K562 (cell line): ENCODE data around the gene ITGAX. TPM values are rescaled to one million over a fixed set of nuclear protein-coding genes. Genes with fewer than 3 reads are reported as not detected.
A peak's percentile ranks its signal among the peaks of the same experiment; 100 is the strongest.

Experiments used
- KLF6 ChIP-seq: fragments of 250-450 bp; sonication (Bioruptor Pico); IDR thresholded peaks from 2 replicates; pipeline ENCODE4 v1.4.0; 2020; ENCODE audit warnings: mild to moderate bottlenecking, moderate library complexity, borderline replicate concordance
- NFE2L1 ChIP-seq: fragments of 450-650 bp; IDR thresholded peaks from 2 replicates; pipeline ENCODE4 v1.6.1; 2016; ENCODE audit warnings: missing genetic modification characterization, low read depth, mild to moderate bottlenecking, missing compliant biosample characterization, moderate library complexity, borderline replicate concordance
- PHB2 ChIP-seq: fragments of 450-650 bp; IDR thresholded peaks from 2 replicates; pipeline ENCODE4 v1.6.1; 2017; ENCODE audit warnings: low read depth
- PHF8 ChIP-seq: fragments of 200-600 bp; sonication (generic); IDR thresholded peaks from 2 replicates; pipeline ENCODE4 v1.6.1; 2012; ENCODE audit warnings: mixed run types, mild to moderate bottlenecking, inconsistent platforms, low read length, moderate library complexity, borderline replicate concordance
- RBM25 ChIP-seq: fragments of 200-400 bp; formaldehyde crosslinking; IDR thresholded peaks from 2 replicates; pipeline ENCODE4 v1.6.1; 2018; ENCODE audit warnings: low read length, low read depth, moderate library complexity; ENCODE audit not compliant: severe bottlenecking
- SMAD4 ChIP-seq: fragments of 250-450 bp; sonication (Bioruptor Pico); conservative IDR thresholded peaks from 2 replicates; pipeline ENCODE4 v1.8.0; 2021; ENCODE audit warnings: inconsistent platforms, mild to moderate bottlenecking, moderate library complexity
- TOE1 ChIP-seq, 2 experiments: fragments of 450-650 bp in 1 of 2; sonication (generic) in 1 of 2; formaldehyde crosslinking in 1 of 2; IDR thresholded peaks; 2 replicates each; pipeline versions ENCODE4 v1.7.1 to v1.8.0; 2016 to 2022; ENCODE audit warnings: borderline replicate concordance in 2 of 2, mild to moderate bottlenecking in 2 of 2, antibody characterized with exemption in 1 of 2, inconsistent platforms in 1 of 2, low read depth in 1 of 2, missing genetic modification reagents in 1 of 2, moderate library complexity in 1 of 2
- ZNF184 ChIP-seq: sonication (generic); formaldehyde crosslinking; IDR thresholded peaks from 2 replicates; pipeline ENCODE4 v1.5.0; 2020; ENCODE audit warnings: missing genetic modification reagents
- ZNF507 ChIP-seq: conservative IDR thresholded peaks from 2 replicates; pipeline ENCODE4 v1.6.1; 2017; ENCODE audit warnings: missing genetic modification characterization, missing compliant biosample characterization
- ZNF75A ChIP-seq: fragments of 450-650 bp; formaldehyde crosslinking; IDR thresholded peaks from 2 replicates; pipeline ENCODE4 v1.4.0; 2020; ENCODE audit warnings: mild to moderate bottlenecking
- polyA plus RNA-seq, 8 experiments: library from polyadenylated mRNA; depleted of rRNA in 4 of 8; stranded (reverse) in 5 of 8; unstranded in 3 of 8; fragments of >200 nt; fragmentation: Nextera tagmentation in 2 of 8; fragmentation: Illumina TruSeq in 1 of 8; extraction: Ambion mirVana in 2 of 8; extraction: Trizol in 1 of 8; gene quantifications; 2 replicates each; pipeline versions ENCODE4 v1.2.1 to v1.2.3, GENCODE V29; 2011 to 2014; ENCODE audit warnings: inconsistent platforms in 1 of 8, missing spikeins in 1 of 8
- total RNA-seq, 7 experiments: library from RNA; depleted of rRNA in 6 of 7; stranded (reverse); fragments of >200 nt in 6 of 7; fragmentation: Illumina TruSeq in 2 of 7; extraction: Trizol in 2 of 7; gene quantifications; 2 replicates each; pipeline versions ENCODE4 v1.2.1 to v1.2.3, GENCODE V29; 2011 to 2021; ENCODE audit warnings: low replicate concordance in 1 of 7
- TF ChIP-seq, protein P1 (sequence below): fragments of 250-450 bp; sonication (Bioruptor Pico); IDR thresholded peaks from 2 replicates; pipeline ENCODE4 v1.5.0; 2021; ENCODE audit warnings: mild to moderate bottlenecking, moderate library complexity
- TF ChIP-seq, protein P2 (sequence below): IDR thresholded peaks from 3 replicates; pipeline ENCODE4 v1.6.1; 2011; ENCODE audit warnings: borderline replicate concordance, mild to moderate bottlenecking, moderate library complexity; ENCODE audit not compliant: insufficient read length; ENCODE audit errors: extremely low read depth
- TF ChIP-seq, protein P3 (sequence below): fragments of 250-450 bp; sonication (Bioruptor Pico); IDR thresholded peaks from 2 replicates; pipeline ENCODE4 v1.9.0; 2021; ENCODE audit warnings: mild to moderate bottlenecking, inconsistent platforms
- TF ChIP-seq, protein P4 (sequence below): fragments of 450-650 bp; IDR thresholded peaks from 2 replicates; pipeline ENCODE4 v1.6.1; 2016; ENCODE audit warnings: low read depth, mild to moderate bottlenecking, moderate library complexity
- TF ChIP-seq, protein P5 (sequence below): IDR thresholded peaks from 2 replicates; pipeline ENCODE4 v1.6.1; 2011; ENCODE audit not compliant: insufficient read length; ENCODE audit errors: extremely low read depth

Gene ITGAX
- total and polyA plus RNA-seq, 9 of the 15 experiments (the other 6 are each of a cell fraction or from before 2014, with no cell fraction given): 0.03 to 0.58 (median 0.14) TPM

DNA sequence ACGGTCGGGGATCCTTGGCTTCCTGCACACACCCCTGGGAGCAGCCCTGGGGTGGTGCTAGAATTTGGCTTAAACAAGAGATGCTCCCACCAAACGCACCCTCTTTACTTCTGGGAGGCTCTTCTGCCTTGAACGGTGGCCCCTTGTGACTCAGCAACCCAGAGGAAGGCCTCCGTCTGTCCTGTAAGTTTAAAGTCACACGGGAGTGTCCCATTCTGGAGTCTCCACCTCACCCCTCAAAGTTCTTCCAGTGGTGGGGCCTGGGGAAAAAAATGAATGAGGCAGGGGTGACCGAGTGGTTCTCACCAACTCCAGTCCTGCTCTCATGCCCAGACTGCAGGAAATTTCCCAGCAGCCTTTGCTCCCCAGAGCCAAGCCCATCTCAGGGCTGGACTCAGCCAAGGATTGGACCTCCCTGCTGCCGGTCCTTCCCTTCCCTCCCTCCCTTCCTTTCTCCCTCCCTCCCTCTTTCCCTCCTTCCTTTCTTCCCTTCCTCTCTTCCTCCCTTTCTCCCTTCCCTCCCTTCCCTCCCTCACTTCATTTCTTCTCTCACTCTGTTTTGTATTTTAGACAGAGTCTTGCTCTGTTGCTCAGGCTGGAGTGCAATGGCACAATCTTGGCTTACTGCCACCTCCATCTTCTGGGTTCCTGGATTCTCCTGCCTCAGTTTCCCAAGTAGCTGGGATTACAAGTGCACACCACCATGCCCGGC lies 49.5 kb downstream of the ITGAX start (continued):
- TF ChIP-seq TOE1 (IDR thresholded peaks at IDR 0.05; ENCODE audit: borderline replicate concordance): peak; percentile 63; the same call in 1 of the 2 replicates
- TF ChIP-seq TOE1 (CRISPR knock-in tag; IDR thresholded peaks at IDR 0.05; ENCODE audit: borderline replicate concordance, low read depth): no peak
- no peak for TF ChIP-seq RBM25
- no peak for TF ChIP-seq ZNF75A (CRISPR knock-in tag)
- TF ChIP-seq ZNF184: no peak
- TF ChIP-seq, protein P1, sequence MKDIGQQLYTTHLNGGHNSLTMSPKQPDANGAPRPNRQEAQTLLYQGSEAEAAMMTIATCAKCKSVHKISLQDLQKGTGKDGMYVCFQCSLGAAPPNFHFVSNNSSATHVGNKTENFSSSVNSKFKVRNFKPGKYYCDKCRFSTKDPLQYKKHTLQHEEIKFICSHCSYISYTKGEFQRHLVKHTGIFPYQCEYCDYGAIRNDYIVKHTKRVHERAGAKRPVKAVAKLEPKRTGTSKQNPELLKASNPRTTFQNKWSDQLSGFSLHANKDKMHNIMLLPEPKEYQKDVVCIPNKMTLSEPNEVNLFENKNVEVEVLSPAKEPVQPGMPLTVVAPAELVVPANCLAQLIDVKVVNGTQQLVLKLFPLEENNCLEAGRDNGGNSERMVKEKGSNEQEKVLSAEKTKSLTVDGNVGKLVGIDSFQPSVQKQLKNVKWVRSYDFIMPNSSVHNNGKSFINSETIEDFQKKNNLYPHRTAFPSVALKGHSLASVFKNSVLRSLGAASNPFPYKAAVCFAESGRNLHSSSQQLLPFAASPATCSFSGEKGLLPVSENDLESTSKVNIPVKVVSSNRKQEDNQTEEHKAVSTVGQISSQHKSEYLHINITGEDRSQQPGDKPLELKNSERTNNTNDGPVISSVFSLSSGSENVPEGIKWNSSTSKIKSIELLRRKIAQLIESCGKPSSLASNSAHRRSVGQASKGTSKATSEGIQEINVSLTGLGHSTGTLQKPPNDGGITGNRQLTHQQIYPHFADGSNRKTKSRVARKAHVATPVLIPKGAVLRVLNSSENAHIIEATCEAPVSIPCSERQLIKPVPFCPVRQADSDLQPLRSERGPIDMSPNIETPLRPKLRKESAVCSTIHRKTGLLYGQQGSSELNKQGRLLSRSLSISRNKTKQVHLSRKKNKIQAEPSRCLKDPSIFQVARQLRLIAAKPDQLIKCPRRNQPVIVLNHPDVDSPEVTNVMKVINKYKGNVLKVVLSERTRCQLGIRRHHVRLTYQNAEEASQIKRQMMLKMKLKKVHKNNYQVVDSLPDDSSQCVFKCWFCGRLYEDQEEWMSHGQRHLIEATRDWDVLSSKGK (CRISPR knock-in tag): no peak
- no peak for TF ChIP-seq NFE2L1 (tag)
- TF ChIP-seq, protein P2, sequence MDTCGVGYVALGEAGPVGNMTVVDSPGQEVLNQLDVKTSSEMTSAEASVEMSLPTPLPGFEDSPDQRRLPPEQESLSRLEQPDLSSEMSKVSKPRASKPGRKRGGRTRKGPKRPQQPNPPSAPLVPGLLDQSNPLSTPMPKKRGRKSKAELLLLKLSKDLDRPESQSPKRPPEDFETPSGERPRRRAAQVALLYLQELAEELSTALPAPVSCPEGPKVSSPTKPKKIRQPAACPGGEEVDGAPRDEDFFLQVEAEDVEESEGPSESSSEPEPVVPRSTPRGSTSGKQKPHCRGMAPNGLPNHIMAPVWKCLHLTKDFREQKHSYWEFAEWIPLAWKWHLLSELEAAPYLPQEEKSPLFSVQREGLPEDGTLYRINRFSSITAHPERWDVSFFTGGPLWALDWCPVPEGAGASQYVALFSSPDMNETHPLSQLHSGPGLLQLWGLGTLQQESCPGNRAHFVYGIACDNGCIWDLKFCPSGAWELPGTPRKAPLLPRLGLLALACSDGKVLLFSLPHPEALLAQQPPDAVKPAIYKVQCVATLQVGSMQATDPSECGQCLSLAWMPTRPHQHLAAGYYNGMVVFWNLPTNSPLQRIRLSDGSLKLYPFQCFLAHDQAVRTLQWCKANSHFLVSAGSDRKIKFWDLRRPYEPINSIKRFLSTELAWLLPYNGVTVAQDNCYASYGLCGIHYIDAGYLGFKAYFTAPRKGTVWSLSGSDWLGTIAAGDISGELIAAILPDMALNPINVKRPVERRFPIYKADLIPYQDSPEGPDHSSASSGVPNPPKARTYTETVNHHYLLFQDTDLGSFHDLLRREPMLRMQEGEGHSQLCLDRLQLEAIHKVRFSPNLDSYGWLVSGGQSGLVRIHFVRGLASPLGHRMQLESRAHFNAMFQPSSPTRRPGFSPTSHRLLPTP: no peak
- no peak for TF ChIP-seq KLF6 (CRISPR knock-in tag)
- peak; percentile 54; the same call in 1 of the 2 replicates for TF ChIP-seq PHF8
- TF ChIP-seq, protein P3, sequence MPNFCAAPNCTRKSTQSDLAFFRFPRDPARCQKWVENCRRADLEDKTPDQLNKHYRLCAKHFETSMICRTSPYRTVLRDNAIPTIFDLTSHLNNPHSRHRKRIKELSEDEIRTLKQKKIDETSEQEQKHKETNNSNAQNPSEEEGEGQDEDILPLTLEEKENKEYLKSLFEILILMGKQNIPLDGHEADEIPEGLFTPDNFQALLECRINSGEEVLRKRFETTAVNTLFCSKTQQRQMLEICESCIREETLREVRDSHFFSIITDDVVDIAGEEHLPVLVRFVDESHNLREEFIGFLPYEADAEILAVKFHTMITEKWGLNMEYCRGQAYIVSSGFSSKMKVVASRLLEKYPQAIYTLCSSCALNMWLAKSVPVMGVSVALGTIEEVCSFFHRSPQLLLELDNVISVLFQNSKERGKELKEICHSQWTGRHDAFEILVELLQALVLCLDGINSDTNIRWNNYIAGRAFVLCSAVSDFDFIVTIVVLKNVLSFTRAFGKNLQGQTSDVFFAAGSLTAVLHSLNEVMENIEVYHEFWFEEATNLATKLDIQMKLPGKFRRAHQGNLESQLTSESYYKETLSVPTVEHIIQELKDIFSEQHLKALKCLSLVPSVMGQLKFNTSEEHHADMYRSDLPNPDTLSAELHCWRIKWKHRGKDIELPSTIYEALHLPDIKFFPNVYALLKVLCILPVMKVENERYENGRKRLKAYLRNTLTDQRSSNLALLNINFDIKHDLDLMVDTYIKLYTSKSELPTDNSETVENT (CRISPR knock-in tag): no peak
- peak; percentile 40; the same call in 1 of the 2 replicates for TF ChIP-seq SMAD4
- no peak for TF ChIP-seq ZNF507 (tag)
- TF ChIP-seq, protein P4, sequence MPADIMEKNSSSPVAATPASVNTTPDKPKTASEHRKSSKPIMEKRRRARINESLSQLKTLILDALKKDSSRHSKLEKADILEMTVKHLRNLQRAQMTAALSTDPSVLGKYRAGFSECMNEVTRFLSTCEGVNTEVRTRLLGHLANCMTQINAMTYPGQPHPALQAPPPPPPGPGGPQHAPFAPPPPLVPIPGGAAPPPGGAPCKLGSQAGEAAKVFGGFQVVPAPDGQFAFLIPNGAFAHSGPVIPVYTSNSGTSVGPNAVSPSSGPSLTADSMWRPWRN: no peak
- no peak for TF ChIP-seq PHB2
- TF ChIP-seq, protein P5, sequence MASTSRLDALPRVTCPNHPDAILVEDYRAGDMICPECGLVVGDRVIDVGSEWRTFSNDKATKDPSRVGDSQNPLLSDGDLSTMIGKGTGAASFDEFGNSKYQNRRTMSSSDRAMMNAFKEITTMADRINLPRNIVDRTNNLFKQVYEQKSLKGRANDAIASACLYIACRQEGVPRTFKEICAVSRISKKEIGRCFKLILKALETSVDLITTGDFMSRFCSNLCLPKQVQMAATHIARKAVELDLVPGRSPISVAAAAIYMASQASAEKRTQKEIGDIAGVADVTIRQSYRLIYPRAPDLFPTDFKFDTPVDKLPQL: no peak
